HG02588 (cell line): ENCODE measurements around the gene TREML2.

Experiments used
- ATAC-seq: cut with Tn5 transposase; IDR thresholded peaks from one replicate; pipeline ENCODE4 v1.9.1; 2021; ENCODE audit warnings: mild to moderate bottlenecking, moderate library complexity; ENCODE audit not compliant: unreplicated experiment

The TREML2 gene

GRCh38 chr6:41153992-41154625 lies 46.8 kb downstream of the TREML2 start, which contains the start of gene TREML1:
Gene TREML1 (minus strand): TSS chr6:41154347. CDS start chr6:41154288, 59 bp downstream.
- ATAC-seq, result no peak

- ATAC-seq, result no peak
These were observed 47.5 kb downstream of the TREML2 start for GRCh38 chr6:41153451-41153850.

GRCh38 chr6:41150671-41151070 lies 50.3 kb downstream of the TREML2 start:
- ATAC-seq, result no peak

GRCh38 chr6:41147917-41148316 lies 53.0 kb downstream of the TREML2 start:
- no peak for ATAC-seq
